Left renal pelvis (tissue), 4 donors: ENCODE measurements around the gene RHBDL3. TPM values are rescaled to one million over a fixed set of nuclear protein-coding genes. Genes with fewer than 3 reads are reported as not detected.
"Not testable (repeated sequence)": the region's sequence is repeated elsewhere in the genome, so short reads cannot be mapped to it uniquely, and the experiment has no call there.

Source experiments
- DNase-seq, 4 donors: peaks; one replicate each; pipeline ENCODE4 v3.0.0-alpha.2; 2013; ENCODE audit warnings: low read depth in 4 of 4, low spot score in 3 of 4
- polyA plus RNA-seq, 4 donors: library from polyadenylated mRNA; unstranded; fragments of 120-200 nt; gene quantifications; one replicate each; pipeline ENCODE4 v1.2.1, GENCODE V29; 2013; ENCODE audit not compliant: insufficient read length in 4 of 4

The RHBDL3 gene
- 1 to 10 TPM; 1.2 to 5.5 (median 1.5) TPM for polyA plus RNA-seq

DNA sequence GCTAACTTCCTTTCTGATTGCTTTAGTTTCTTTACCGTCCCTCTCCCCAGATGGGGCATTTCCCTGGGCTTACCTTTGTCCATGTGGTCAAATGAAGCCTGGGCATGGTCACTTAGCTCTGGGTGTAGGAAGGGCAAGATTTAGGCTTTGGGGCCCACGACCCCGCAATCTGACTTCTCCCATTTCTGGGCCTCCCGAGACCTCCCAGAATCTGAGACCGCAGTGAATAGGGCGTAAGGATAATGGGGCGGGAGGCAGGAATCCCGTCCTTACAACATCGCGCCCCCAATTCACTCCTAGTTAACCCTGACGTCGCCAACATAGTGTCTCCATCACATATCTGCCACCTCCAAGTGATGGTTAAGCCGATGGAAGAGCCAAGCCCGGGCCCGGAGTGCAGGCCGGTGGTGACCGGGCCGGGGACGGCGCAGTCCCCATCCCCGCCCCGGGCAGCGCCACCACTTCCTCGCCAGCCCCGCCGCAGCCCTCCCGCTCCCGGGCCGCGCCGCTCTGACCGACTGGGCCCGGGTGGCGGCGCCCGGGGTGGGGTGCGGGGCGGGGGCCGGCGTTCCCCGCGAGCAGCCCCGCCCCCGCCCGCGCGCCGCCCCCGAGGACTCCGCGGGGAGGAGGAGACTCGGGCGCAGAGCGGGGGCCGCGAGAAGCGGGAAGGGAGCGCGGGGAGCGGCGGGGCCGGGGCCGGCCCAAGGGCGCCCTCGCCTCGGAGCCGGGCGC, at the start of gene RHBDL3:
Gene RHBDL3 (plus strand): TSS at position 641 of the 732 bp plus-strand sequence. CDS start 358 bp downstream, outside the sequence.
- DNase-seq, result no peak

- no peak for DNase-seq
Measured at GRCh38 chr17:32222621-32223020, 43.0 kb upstream of the RHBDL3 start.

- DNase-seq, result no peak
Measured at GRCh38 chr17:32223703-32224102, 41.9 kb upstream of the RHBDL3 start.

GRCh38 chr17:32226886-32227285, 38.7 kb upstream of the RHBDL3 start:
- no peak for DNase-seq

DNA sequence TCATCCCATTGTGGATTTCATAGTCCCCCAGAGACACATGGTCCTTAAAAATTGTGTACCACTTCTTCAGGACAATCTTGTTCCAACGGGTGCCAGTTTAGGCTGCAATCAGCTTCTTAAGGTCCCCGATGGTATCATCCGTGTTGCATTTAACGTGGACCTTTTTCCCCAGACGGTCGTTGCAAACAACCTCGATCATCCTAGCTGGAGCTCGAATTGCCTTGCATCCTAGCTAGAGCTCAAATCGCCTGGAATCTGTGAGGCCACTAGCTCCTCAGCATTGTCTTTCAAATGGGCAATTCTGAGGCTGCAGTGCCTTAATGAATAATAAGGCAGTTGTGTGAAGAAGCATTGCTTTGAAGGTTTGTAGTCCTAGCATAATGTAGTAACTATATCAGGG, 37.7 kb upstream of the RHBDL3 start:
- DNase-seq, result no peak

GRCh38 chr17:32235588-32235987, 30.0 kb upstream of the RHBDL3 start:
- DNase-seq, result no peak

DNA sequence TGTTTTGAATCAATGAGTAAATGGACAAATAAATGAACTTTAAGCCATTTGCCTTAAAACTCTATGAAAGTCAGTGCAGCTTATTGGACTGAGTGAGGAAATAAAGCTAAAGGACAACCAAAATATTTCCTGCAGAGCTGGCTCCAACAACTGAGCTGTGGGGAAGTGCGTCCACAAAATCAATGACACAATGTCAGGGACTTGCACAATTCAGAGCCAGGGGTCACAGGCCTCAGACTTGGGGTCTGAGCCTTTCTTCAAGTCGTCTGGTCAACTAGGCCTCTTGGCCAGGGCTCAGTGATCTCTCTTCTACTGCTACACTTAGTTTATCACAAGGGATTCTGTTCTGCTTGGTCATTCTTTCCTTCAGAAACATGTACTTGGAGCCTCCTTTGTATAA, 26.2 kb upstream of the RHBDL3 start:
- no peak for DNase-seq

DNA sequence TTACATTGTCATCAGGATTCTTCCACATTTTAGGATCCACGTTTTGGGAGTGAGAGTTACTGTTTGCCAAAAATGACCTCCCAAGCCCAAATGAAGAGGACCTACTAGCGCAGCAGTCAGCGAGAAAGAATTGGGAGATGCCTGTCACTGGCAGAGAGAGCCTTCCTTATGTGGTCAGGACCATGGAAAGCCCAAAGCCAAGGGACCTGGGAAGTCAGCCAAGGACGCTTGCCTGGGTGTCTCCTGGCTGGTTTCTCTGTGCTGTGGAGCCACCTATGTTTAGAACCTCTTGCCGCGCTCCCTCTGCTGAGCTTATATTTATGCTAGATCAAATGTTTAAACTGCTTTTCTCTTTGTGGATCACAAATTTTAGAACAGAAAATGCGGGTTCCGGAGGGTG, 24.9 kb upstream of the RHBDL3 start:
- DNase-seq, result no peak

DNA sequence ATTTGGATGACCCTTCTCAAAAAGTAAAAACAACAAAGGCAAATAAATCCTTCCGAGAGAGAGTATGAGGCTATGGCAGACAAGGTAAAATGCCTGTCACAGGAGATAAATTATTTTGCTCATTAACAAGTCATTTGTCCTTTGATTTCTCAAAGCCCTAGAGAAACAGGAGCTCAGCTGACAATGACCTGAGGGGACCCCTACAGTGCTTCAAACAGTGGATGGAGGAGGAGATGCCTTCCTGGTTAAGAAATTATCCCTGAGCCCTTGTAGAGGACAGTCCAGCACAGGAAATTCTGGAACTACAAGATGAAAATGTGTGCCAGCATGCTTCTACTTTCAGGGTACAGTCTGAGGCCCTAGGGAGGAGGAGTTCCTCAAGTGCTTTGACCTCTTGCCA, 24.0 kb upstream of the RHBDL3 start:
- DNase-seq, result no peak

- no peak for DNase-seq
Measured at GRCh38 chr17:32249475-32249874, 16.2 kb upstream of the RHBDL3 start.

- DNase-seq, result no peak
Measured at GRCh38 chr17:32253117-32253611, 12.5 kb upstream of the RHBDL3 start.

GRCh38 chr17:32256012-32256700, 9.5 kb upstream of the RHBDL3 start:
- no peak for DNase-seq

DNA sequence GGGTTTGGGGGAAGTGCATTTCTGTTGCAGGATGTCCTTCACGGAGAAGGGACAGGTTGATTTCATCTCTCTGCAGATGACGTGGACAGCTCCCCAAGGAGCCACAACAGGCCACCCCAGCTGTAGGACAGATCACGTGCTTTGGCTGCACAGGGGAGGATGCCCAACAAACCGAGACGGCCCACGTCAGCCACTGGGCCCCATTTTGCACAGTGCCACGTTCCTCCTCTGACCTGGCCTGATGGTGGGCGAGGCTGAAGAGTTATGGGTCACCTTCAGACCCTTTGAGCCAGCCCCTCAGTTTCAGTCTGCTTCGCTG, 9.0 kb upstream of the RHBDL3 start:
- no peak for DNase-seq

DNA sequence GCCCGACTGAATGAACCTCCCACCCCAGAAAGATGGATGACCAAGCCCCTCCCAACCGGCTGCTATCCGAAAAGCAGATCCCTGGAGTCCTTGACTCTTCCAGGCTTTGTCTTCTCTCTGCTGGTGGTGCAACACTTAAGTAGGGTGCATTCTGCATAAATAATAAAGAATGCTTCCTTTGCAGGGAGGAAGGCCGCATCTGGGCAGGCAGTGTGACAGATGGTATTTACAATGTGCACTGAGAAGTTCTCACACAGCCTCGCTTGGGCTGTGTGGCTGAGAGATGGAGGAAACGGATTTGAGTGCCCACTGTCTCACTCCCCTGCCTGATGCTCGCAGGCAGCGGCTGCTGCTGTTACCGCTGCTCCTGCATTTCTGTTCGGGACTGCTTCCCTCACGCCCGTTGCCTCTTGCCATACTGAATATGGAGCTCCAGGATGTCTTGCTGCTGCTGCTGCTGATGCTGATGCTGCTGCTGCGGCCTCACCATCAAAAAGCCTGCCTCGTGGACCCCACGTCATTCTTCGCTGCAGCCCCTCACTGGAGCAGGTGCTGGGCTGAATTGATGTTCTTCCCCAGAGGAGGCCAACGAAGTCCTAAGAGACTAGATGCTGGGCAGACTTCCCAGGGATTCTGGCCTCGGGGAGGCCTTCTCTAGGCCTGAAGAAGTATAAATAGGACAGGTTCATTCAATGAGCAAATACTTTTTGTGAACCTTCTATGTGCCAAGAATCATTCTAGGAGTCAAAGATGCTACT, 7.1 kb upstream of the RHBDL3 start:
- DNase-seq, result no peak

DNA sequence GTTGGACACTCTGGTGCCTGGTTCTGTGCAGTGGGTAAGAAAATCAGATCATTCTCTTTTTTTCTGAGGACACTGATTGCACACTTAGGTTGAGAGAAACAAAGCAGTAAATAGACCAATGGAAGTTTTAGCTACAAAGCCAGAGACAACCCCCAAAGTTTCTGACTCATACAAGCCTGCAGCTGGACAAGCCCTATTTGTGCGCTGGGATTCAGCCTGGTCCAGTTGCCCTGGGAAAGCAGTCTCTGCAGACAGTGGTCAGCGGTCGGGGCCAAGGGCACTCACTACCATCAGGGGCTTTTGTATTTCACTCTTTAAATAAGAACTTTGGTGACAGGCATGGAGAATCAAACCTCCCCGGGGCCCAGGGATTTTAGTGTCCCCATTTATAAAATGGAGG, 6.0 kb upstream of the RHBDL3 start:
- DNase-seq, result no peak

GRCh38 chr17:32261417-32261736, 4.3 kb upstream of the RHBDL3 start:
- no peak for DNase-seq

- no peak for DNase-seq
Measured at GRCh38 chr17:32261936-32262510, 3.6 kb upstream of the RHBDL3 start.

DNA sequence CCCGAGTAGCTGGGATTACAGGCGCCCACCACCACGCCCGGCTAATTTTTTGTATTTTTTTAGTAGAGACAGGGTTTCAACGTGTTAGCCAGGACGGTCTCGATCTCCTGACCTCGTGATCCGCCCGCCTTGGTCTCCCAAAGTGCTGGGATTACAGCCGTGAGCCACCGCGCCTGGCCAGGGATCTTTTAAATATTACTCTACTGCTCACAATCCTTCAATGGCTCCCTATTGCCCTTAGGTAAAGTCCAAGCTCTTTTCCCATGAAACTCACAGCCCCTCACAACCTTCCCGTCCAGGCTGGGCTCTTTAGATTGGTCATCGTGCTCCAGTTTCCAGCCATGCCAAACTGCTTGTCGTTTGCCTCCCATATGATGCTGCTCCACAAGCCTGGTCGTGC, 2.1 kb upstream of the RHBDL3 start:
- DNase-seq, result not testable (repeated sequence)

DNA sequence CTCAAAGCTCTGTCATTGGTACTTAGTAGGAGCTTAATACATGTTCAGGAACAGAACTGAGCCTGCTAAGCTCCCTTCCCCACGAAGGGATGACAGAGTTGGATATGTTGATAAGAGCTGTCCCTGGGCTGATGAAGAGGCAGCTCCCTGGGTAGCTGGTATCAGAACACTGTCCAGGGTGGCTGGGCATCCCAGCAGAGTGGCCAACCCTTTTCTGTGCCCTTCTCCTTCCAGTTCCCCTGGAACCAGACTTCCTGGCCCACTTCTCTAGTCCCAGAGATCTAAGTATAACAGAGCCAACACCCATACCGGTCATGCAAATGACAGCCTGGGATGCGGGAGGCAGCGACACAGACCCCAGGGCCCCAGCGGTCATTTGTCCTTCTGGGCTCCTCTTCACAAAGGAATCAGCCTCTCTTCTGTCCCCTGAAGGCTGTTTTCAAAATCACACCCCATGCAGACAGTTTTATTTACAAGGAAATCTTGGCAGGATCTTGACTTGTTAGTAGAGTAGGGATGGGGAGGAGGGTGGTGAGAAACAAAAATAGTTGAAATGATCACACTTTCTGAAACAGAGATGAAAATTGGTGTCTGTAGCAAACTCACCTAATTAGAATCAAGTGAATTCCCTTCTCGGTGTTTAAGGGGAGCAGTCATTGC, 1.4 kb upstream of the RHBDL3 start:
- DNase-seq, result no peak

DNA sequence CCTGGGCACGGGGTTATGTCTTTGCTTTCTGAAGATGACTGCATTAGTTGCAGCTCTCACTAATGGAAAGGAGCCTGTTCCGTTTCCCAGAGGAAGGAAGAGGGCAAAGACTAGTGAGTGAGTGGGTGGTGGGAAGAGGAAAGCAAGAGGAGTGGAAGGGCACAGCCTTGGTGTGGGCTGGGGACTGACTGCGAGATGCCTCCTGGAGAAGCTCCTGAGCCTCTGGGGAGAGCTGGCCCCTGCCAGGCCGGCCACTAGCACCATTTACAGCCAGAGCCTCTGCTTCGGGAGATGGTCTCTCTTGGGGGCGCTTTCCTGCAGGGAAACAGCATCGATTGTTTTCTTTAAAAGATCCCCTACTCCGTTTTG, 825 bp upstream of the RHBDL3 start:
- no peak for DNase-seq

DNA sequence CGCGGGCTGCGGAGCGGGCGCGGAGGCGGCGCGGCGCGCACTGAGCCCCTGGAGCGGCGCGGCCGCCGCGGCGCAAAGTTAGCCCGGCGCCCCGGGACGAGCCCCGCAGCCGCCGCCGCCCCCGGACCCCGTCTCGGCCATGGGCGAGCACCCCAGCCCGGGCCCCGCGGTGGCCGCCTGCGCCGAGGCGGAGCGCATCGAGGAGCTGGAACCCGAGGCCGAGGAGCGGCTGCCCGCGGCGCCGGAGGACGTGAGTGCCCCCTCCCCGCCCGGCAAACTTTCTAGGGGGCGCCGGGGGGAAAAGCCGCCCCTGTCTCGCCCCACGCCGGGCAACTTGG, 388 bp downstream of the RHBDL3 start:
- DNase-seq, result no peak
